ENCODE measurements around the gene DGKH.
"Not testable (repeated sequence)": the region's sequence is repeated elsewhere in the genome, so short reads cannot be mapped to it uniquely, and the experiment has no call there.

Gene DGKH

DNA sequence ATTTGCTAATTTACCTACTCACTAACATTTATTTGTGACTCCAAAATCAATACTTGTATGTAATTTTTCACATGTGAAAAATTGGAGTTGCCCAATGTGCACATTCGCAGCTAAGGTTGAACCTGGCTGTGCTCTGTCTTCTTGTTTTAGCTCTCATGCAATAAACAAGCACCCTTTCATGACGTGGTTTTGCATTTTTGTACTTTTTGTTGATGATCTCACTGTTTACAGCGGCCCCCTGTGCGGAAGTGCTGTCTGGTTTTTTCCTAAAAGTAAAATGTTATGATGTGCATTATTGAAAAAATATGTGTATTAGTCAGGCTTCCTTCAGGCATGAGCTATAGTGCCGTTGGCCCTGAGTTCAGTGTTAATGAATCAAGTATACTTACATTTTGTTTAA, 18.1 kb downstream of the DGKH start:
- TF ChIP-seq, protein P1, sequence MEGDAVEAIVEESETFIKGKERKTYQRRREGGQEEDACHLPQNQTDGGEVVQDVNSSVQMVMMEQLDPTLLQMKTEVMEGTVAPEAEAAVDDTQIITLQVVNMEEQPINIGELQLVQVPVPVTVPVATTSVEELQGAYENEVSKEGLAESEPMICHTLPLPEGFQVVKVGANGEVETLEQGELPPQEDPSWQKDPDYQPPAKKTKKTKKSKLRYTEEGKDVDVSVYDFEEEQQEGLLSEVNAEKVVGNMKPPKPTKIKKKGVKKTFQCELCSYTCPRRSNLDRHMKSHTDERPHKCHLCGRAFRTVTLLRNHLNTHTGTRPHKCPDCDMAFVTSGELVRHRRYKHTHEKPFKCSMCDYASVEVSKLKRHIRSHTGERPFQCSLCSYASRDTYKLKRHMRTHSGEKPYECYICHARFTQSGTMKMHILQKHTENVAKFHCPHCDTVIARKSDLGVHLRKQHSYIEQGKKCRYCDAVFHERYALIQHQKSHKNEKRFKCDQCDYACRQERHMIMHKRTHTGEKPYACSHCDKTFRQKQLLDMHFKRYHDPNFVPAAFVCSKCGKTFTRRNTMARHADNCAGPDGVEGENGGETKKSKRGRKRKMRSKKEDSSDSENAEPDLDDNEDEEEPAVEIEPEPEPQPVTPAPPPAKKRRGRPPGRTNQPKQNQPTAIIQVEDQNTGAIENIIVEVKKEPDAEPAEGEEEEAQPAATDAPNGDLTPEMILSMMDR (IDR thresholded peaks at IDR 0.05; ENCODE audit: low read depth, low read length) = no peak
- H3K27ac ChIP-seq = no peak overlapping the region
- H3K9me3 ChIP-seq (ENCODE audit: severe bottlenecking) = no peaks in the 10 kb centered on the region
- no peaks in the 10 kb centered on the region for H3K27me3 ChIP-seq (ENCODE audit: insufficient read depth, low read depth, severe bottlenecking)
- no peak overlapping the region for H3K4me3 ChIP-seq (ENCODE audit: low read depth, low read length)
- H3K36me3 ChIP-seq = no peaks in the 10 kb centered on the region
- no peak for DNase-seq

DNA sequence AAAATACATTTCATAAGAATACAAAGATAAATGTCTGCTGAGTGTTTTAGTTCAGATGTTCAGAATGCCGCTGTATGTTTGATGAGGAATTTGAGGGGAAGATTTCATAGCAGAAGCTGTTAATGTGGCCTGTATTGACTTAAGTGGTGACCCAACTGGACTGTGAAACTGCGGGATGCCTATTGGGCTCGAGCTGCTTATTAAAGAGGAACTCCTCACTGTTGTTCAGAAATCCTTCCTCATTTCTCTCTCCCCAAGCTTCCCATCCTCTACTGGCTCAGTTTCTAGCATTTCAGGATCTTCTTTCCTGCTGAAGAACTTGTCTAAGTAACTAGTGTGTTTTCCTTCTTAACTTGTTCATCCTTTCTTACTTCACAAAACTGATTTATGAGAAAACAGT, 20.4 kb downstream of the DGKH start:
- no peak overlapping the region for H3K27ac ChIP-seq
- TF ChIP-seq, protein P1 (IDR thresholded peaks at IDR 0.05; ENCODE audit: low read depth, low read length) = no peak
- H3K4me3 ChIP-seq (ENCODE audit: low read depth, low read length) = no peak overlapping the region
- H3K9me3 ChIP-seq (ENCODE audit: severe bottlenecking) = no peaks in the 10 kb centered on the region
- no peaks in the 10 kb centered on the region for H3K36me3 ChIP-seq
- DNase-seq = no peak
- no peaks in the 10 kb centered on the region for H3K27me3 ChIP-seq (ENCODE audit: insufficient read depth, low read depth, severe bottlenecking)

DNA sequence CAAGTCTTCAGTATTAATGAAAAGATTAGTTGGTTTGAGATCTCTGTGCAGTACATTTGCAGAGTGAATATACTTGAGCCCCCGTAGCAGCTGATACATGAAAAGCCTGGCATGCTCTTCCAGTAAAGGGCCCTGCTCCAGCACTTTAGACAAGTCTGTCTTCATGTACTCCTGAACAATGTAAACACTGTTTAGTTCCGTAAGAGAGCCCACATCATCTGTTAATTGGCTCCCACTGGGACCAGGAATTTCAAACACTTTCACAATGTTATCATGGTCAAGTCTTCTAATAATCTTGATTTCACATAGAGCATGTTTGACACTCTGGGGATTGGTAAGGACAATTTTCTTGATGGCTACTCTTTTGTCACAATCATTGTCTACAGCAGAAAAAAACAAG, 22.2 kb downstream of the DGKH start:
- H3K27ac ChIP-seq; H3K4me3 ChIP-seq (ENCODE audit: low read depth, low read length); H3K36me3 ChIP-seq; DNase-seq; H3K27me3 ChIP-seq (ENCODE audit: insufficient read depth, low read depth, severe bottlenecking); H3K9me3 ChIP-seq (ENCODE audit: severe bottlenecking): not testable (repeated sequence)

DNA sequence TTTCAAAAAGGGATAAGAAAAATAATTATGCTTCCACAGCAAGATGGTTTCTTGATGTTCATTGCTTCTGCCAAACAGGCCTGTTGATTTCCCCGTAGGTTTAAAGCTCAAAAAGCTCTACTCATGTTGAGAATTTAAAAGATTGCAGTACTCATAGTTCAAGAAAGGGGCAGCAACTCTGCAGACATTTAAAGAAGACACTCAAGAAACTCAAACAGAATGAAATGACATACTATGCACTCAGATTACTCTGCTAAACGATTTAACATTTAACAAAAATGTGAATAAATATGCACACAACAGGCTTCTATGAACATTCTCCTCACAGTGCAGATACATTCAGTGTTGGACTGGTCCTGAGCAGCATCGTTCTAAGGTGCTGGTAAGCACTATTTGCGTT, 22.7 kb downstream of the DGKH start:
- not testable (repeated sequence) for H3K27me3 ChIP-seq (ENCODE audit: insufficient read depth, low read depth, severe bottlenecking); H3K27ac ChIP-seq; H3K36me3 ChIP-seq; H3K4me3 ChIP-seq (ENCODE audit: low read depth, low read length); DNase-seq; H3K9me3 ChIP-seq (ENCODE audit: severe bottlenecking)

DNA sequence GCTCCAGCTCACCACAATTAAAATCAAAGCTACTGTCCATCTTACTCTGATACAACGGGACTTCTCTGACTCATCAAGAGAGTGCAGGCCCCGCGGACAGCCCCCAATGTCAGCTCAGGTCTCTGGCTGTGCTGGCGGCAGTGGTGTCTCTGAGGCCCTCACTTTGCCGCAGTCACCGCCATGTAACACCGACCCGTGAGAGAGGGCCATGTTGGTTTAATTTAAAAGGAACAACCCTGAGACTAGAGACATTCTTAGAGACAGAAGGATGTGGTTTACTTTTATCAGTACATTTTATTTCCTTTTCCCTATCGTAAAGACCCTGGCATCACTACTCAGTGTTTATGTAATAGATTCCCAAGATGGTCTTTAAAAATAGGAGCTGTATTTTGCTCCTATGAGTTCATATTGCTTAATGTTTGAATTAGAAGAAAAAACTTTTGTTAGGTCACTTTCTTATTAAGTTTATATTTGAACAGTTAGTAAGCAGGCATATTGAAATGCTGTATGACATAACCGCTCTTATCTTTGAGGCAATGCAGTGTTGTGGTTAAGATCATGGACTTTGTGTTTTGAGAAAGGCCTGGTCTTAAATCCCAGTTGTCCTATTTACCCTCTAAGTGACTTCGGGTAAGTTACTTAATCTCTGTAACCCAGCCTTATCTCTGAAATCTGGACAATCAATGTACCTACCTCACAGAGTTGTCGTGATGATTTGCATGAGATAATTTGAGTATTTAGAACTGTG, 23.4 kb downstream of the DGKH start:
- TF ChIP-seq, protein P1 (IDR thresholded peaks at IDR 0.05; ENCODE audit: low read depth, low read length) = no peak

DNA sequence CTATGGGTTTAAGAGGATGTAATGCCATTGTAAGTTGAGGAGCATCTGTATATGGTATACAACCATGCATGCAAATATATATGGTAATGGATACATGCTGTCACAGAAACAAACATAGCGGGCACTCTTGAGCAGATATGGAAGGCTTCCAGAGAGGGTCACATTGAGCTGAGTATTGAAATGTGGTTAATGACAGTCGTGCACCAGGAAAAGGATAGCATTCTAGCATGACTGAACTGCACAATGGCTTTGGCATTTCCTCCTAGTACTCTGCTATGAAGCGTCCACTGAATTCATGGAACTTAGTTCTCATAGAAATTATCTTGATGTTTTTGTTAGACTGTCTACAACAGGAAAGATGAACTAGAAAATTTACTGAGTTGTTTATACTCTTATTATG, 25.2 kb downstream of the DGKH start:
- Histone ChIP-seq H3K4me3 (ENCODE audit: low read depth, low read length) (no peak overlapping the region), H3K27ac (no peak overlapping the region), H3K36me3 (no peaks in the 10 kb centered on the region), H3K27me3 (ENCODE audit: insufficient read depth, low read depth, severe bottlenecking) (no peaks in the 10 kb centered on the region), H3K9me3 (ENCODE audit: severe bottlenecking) (no peaks in the 10 kb centered on the region)
- TF ChIP-seq, protein P1 (IDR thresholded peaks at IDR 0.05; ENCODE audit: low read depth, low read length) = no peak
- DNase-seq = no peak

More for the DNA sequence above, 23.4 kb downstream of the DGKH start:
- Histone ChIP-seq H3K36me3 (no peaks in the 10 kb centered on the region), H3K4me3 (ENCODE audit: low read depth, low read length) (no peak overlapping the region), H3K27ac (no peak overlapping the region), H3K27me3 (ENCODE audit: insufficient read depth, low read depth, severe bottlenecking) (no peaks in the 10 kb centered on the region), H3K9me3 (ENCODE audit: severe bottlenecking) (no peaks in the 10 kb centered on the region)
- DNase-seq = no peak

DNA sequence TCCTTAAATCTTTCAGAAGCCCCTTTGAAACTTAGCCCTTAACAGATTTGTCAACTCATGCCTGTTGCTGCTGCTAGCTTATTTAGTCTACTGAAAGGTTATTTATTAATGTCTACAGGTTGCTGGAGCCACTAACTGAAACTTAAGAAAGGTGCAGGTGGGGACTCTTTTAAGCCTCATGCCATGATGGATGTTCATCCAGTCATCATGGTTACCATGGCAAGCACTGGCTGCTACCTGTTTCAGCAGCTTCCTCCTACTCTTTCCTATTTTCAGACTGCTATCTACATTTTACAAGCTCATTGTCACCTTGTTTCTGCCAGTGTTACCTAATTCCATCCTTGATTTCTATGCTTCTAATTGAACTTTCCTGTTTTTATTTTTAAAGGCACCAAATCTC, 27.1 kb downstream of the DGKH start:
- TF ChIP-seq, protein P1 (IDR thresholded peaks at IDR 0.05; ENCODE audit: low read depth, low read length) = no peak
- Histone ChIP-seq H3K9me3 (ENCODE audit: severe bottlenecking) (no peaks in the 10 kb centered on the region), H3K27ac (no peak overlapping the region), H3K27me3 (ENCODE audit: insufficient read depth, low read depth, severe bottlenecking) (no peaks in the 10 kb centered on the region), H3K36me3 (no peaks in the 10 kb centered on the region), H3K4me3 (ENCODE audit: low read depth, low read length) (no peak overlapping the region)
- DNase-seq = no peak
